Prostate gland (tissue), 2 donors: ENCODE results near the gene DLG4.

Source experiments
- CTCF ChIP-seq, 4 experiments: fragments of 200-600 bp in 2 of 4; fragments of 450-650 bp in 2 of 4; sonication (generic) in 2 of 4; IDR thresholded peaks; 1 replicate in 3 of 4; 2 replicates in 1 of 4; pipeline ENCODE4 v1.5.1; 2016 to 2019; ENCODE audit warnings: antibody characterized with exemption in 4 of 4, mild to moderate bottlenecking in 2 of 4, moderate library complexity in 2 of 4
- POLR2A ChIP-seq: fragments of 450-650 bp; IDR thresholded peaks from one replicate; pipeline ENCODE4 v1.6.1; 2016; ENCODE audit warnings: antibody characterized with exemption, mild to moderate bottlenecking
- POLR2AphosphoS5 ChIP-seq: sonication (generic); formaldehyde crosslinking; IDR thresholded peaks from one replicate; pipeline ENCODE4 v1.6.1; 2017; ENCODE audit warnings: antibody characterized with exemption

DNA sequence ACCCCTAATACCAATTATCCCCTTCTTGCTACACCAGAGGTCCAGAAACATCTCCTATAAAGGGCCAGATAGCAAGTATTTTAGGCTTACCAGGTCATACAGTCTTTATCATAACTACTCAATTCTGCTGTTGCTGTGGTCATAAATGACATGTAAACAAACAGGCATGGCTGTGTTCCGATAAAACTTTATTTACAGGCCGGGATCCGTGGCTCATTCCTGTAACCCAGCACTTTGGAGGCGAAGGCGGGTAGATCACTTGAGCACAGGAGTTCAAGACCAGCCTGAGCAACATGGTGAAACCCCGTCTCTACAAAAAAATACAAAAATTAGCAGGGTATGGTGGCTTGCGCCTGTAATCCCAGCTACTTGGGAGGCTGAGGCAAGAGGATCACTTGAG, 52.8 kb downstream of the DLG4 start:
- no peak for TF ChIP-seq CTCF (IDR thresholded peaks at IDR 0.05)
- TF ChIP-seq POLR2AphosphoS5, result no peak
- no peak for TF ChIP-seq POLR2A
